ENCODE results near the gene CTNNBL1. TPM values are rescaled to one million over a fixed set of nuclear protein-coding genes. Genes with fewer than 3 reads are reported as not detected.

CTNNBL1 gene
- total and polyA plus RNA-seq, 2 of the 4 experiments (the other 2 are of a cell fraction), result 29.9 to 34.1 TPM

- Histone ChIP-seq H3K4me1 (ENCODE audit: control insufficient read depth, insufficient read depth, low read length) (peaks cover 5% of the 10 kb centered on the region; the same call in 1 of the 2 replicates), H3K4ac (ENCODE audit: low read depth, low read length) (no peak overlapping the region), H3K9ac (ENCODE audit: low read depth, low read length) (no peak overlapping the region), H3K9me3 (ENCODE audit: control insufficient read depth, insufficient read depth, low read length) (no peaks in the 10 kb centered on the region), H2AFZ (replicated peaks; ENCODE audit: low read length, poor library complexity) (peak overlapping the region; percentile 79), H4K20me1 (ENCODE audit: insufficient read depth, low read length) (peaks cover 14% of the 10 kb centered on the region), H3K18ac (ENCODE audit: low read depth, low read length) (no peak overlapping the region), H3K9me1 (ENCODE audit: insufficient read depth, low read length) (0 out of 2 replicates have a peak, but pooled peaks cover 2% of the 10 kb centered on the region), H3K23ac (ENCODE audit: low read depth, low read length) (no peak overlapping the region), H2AK9ac (replicated peaks; ENCODE audit: low read depth, low read length, poor library complexity) (peak overlapping the region; percentile 11), H2BK15ac (ENCODE audit: low read depth, low read length) (no peak overlapping the region), H3K79me1 (ENCODE audit: low read depth in 1 of 2, low read length in 2 of 2) (no peaks in the 10 kb centered on the region), H2AK5ac (ENCODE audit: low read depth, low read length) (no peak overlapping the region), H3K27ac (ENCODE audit: insufficient read depth, low read length) (no peak overlapping the region), H3K56ac (ENCODE audit: extremely low read depth, insufficient read depth, low read length) (no peak overlapping the region), H4K8ac (ENCODE audit: low read depth in 2 of 2, low read length in 2 of 2) (no peak overlapping the region), H3K14ac (replicated peaks; ENCODE audit: low read depth, low read length) (no peak overlapping the region), H2BK120ac (ENCODE audit: low read depth, low read length) (no peak overlapping the region), H3K4me3 (ENCODE audit: insufficient read depth, low read depth, low read length) (peak overlapping the region; percentile 5; the same call in 1 of the 2 replicates), H4K5ac (ENCODE audit: low read depth, low read length) (no peak overlapping the region), H3K36me3 (ENCODE audit: control insufficient read depth, insufficient read depth, low read length) (no peaks in the 10 kb centered on the region), H3K27me3 (ENCODE audit: control insufficient read depth, insufficient read depth, low read length) (peaks cover 70% of the 10 kb centered on the region), H4K91ac (ENCODE audit: insufficient read depth, low read depth, low read length) (no peak overlapping the region), H2BK20ac (ENCODE audit: low read depth, low read length) (no peak overlapping the region), H2BK5ac (ENCODE audit: low read depth, low read length, poor library complexity, severe bottlenecking) (no peak overlapping the region), H3K4me2 (ENCODE audit: low read depth, low read length) (peak overlapping the region; percentile 13; the same call in 1 of the 2 replicates)
- intact Hi-C loops (cut with micrococcal nuclease), result loop anchor here (2.0 to 10.0 kb wide), 4 partner anchors 89 to 421 kb away; no protein-coding TSS in a partner anchor
- ChIA-PET CTCF (no interaction called here), POLR2A (ENCODE audit: unreplicated experiment) (no interaction called here)
- TF ChIP-seq CHD1 (IDR thresholded peaks at IDR 0.05; ENCODE audit: low read depth, low read length) (no peak), RCOR1 (IDR thresholded peaks at IDR 0.05; ENCODE audit: insufficient replicate concordance, low read length) (no peak), NFE2L2 (IDR thresholded peaks at IDR 0.05; ENCODE audit: low read depth, low read length) (no peak), MAFK (IDR thresholded peaks at IDR 0.05; ENCODE audit: low read depth, low read length) (no peak), ELK1 (IDR thresholded peaks at IDR 0.05; ENCODE audit: borderline replicate concordance, low read depth, low read length) (no peak), CTCF (conservative IDR thresholded peaks at IDR 0.05; ENCODE audit: low read depth, low read length) (peak; percentile 11; the same call in 1 of the 2 replicates), MAZ (IDR thresholded peaks at IDR 0.05; ENCODE audit: borderline replicate concordance, low read depth, low read length) (no peak), BHLHE40 (IDR thresholded peaks at IDR 0.05; ENCODE audit: low read depth, low read length) (no peak), CEBPB (IDR thresholded peaks at IDR 0.05; ENCODE audit: low read depth, low read length) (no peak)
- no TSS peak for BruUV-seq (replicated peaks)
- no peak for DNase-seq
- dilution Hi-C loops (cut with HindIII; ENCODE audit: low sequenced_read_pairs, unreplicated experiment), result no loop called here
- in situ Hi-C loops (cut with MboI; ENCODE audit: low sequenced_read_pairs), result no loop called here
- 33% methylated on average over 20 of the region's 67 CpGs; no CpG with 5 or more reads in 1 of the 2 experiments for WGBS, 2 experiments (ENCODE audit: extremely low coverage in 2 of 2, insufficient read length in 1 of 2)
- ATAC-seq (ENCODE audit: low read depth), result peak; percentile 7; the same call in 1 of the 2 replicates
Observed at GRCh38 chr20:37903317-37904007, 209.6 kb downstream of the CTNNBL1 start.
